ENCODE data around the gene NBAS. TPM values are rescaled to one million over a fixed set of nuclear protein-coding genes. Genes with fewer than 3 reads are reported as not detected.

The NBAS gene
- total RNA-seq, 2 experiments from 2014 or later: 24.4 to 28.8 TPM

DNA sequence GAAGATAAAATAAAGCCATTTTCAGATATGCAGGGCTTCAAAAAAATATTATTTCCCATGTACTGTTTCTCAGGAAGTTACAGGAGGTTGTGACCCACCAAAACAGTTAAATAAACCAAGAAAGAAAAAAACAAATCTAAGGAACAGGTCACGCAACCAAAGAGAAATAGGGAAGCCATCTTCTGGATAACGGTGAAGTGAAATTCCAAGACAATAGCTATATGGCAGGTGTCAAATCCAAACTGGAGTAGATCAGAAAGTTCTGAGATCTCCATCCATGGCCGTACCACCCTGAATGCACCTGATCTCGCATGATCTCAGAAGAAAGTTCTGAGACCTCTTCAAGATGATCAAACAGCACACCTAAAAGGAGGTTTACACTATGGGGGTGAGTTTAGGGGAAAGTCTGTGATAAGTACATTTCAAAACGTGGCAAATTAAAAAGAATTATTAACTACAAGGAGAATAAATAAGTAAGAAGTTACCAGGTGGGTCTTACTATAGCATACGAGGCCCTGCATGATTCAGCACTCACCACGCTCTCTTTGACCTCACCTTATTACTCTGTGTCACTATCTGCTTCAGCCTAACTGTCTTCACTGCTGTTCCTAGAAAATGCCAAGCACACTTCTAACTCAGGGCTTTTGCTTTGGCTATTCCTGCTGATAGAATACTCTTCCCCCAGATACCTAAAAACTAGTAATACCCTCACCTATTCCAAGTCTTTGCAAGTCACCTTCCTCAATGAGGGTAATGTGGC, 29.9 kb downstream of the NBAS start:
- intact Hi-C loops (cut with micrococcal nuclease; ENCODE audit: unreplicated experiment): no loop called here
- Histone ChIP-seq H3K79me2 (ENCODE audit: insufficient read depth, low read depth, low read length) (no peaks in the 10 kb centered on the region), H3K4me2 (ENCODE audit: low read length) (no peak overlapping the region), H3K36me3 (ENCODE audit: insufficient read depth, low read length) (peaks cover 47% of the 10 kb centered on the region), H3K9me3 (ENCODE audit: low read length) (no peaks in the 10 kb centered on the region), H3K27ac (ENCODE audit: low read depth, low read length, poor library complexity, severe bottlenecking) (no peak overlapping the region), H3K9me2 (ENCODE audit: insufficient read depth, low read length) (no peaks in the 10 kb centered on the region), H3K4me3 (ENCODE audit: low read depth, low read length, poor library complexity, severe bottlenecking) (no peak overlapping the region), H3K4me1 (ENCODE audit: insufficient read depth, low read length, poor library complexity, severe bottlenecking) (no peaks in the 10 kb centered on the region), H4K20me1 (ENCODE audit: insufficient read depth, low read length) (no peaks in the 10 kb centered on the region), H2AFZ (ENCODE audit: low read length) (no peak overlapping the region)
- no peak for TF ChIP-seq EZH2phosphoT487 (IDR thresholded peaks at IDR 0.05; ENCODE audit: borderline replicate concordance, low read depth, low read length)
- TF ChIP-seq, protein P1, sequence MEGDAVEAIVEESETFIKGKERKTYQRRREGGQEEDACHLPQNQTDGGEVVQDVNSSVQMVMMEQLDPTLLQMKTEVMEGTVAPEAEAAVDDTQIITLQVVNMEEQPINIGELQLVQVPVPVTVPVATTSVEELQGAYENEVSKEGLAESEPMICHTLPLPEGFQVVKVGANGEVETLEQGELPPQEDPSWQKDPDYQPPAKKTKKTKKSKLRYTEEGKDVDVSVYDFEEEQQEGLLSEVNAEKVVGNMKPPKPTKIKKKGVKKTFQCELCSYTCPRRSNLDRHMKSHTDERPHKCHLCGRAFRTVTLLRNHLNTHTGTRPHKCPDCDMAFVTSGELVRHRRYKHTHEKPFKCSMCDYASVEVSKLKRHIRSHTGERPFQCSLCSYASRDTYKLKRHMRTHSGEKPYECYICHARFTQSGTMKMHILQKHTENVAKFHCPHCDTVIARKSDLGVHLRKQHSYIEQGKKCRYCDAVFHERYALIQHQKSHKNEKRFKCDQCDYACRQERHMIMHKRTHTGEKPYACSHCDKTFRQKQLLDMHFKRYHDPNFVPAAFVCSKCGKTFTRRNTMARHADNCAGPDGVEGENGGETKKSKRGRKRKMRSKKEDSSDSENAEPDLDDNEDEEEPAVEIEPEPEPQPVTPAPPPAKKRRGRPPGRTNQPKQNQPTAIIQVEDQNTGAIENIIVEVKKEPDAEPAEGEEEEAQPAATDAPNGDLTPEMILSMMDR (conservative IDR thresholded peaks at IDR 0.05; ENCODE audit: low read length): no peak
- no TSS peak for BruUV-seq (replicated peaks)
- DNase-seq (ENCODE audit: low spot score): no peak
- POLR2A ChIA-PET: interaction anchor here (0.7 kb wide), 1 partner anchor 85 kb away, joined by 3 read pairs; no protein-coding TSS in a partner anchor
- CTCF ChIA-PET (ENCODE audit: unreplicated experiment): no interaction called here

DNA sequence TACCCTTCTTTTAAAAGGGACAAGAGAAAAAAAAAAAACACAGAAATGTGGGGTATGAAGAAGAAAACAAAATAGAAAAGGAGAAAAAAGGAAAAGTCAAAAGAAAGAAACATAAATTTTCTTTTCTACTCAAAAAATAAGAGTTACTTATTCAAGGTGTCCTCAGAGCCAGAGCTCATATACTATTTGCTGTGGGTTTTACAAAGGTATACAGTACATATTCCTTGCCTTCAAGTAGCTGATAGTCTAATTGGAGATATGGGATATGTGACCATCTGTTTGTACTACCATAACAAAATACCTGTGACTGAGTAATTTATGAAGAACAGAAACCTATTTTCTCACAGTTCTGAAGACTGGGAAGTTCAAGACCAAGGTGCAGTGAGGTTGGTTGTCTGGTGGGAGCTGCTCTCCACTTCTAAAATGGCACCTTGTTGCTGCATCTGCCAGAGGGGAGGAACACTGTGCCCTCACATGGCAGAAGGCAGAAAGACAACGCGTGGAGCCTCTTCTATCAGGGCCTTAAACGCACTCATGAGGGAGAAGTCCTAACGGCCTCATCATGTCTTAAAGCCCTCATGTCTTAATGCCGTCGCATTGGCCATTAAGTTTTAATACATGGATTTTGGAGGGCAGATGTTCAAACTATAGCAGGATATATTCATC, 33.9 kb downstream of the NBAS start:
- CTCF ChIA-PET (ENCODE audit: unreplicated experiment): no interaction called here
- peaks cover 45% of the 10 kb centered on the region for H3K36me3 ChIP-seq (ENCODE audit: insufficient read depth, low read length)
- no peak overlapping the region for H3K4me2 ChIP-seq (ENCODE audit: low read length)
- no TSS peak for BruUV-seq (replicated peaks)
- no peak for TF ChIP-seq EZH2phosphoT487 (IDR thresholded peaks at IDR 0.05; ENCODE audit: borderline replicate concordance, low read depth, low read length)
- TF ChIP-seq, protein P1 (conservative IDR thresholded peaks at IDR 0.05; ENCODE audit: low read length): peak; percentile 31
- POLR2A ChIA-PET: no interaction called here
- H3K4me3 ChIP-seq (ENCODE audit: low read depth, low read length, poor library complexity, severe bottlenecking): no peak overlapping the region
- H3K4me1 ChIP-seq (ENCODE audit: insufficient read depth, low read length, poor library complexity, severe bottlenecking): no peaks in the 10 kb centered on the region
- no peaks in the 10 kb centered on the region for H3K9me3 ChIP-seq (ENCODE audit: low read length)
- H3K79me2 ChIP-seq (ENCODE audit: insufficient read depth, low read depth, low read length): no peaks in the 10 kb centered on the region
- H2AFZ ChIP-seq (ENCODE audit: low read length): no peak overlapping the region
- H3K27ac ChIP-seq (ENCODE audit: low read depth, low read length, poor library complexity, severe bottlenecking): no peak overlapping the region
- H4K20me1 ChIP-seq (ENCODE audit: insufficient read depth, low read length): no peaks in the 10 kb centered on the region
- intact Hi-C loops (cut with micrococcal nuclease; ENCODE audit: unreplicated experiment): no loop called here
- no peak for DNase-seq (ENCODE audit: low spot score)
- H3K9me2 ChIP-seq (ENCODE audit: insufficient read depth, low read length): no peaks in the 10 kb centered on the region

Data from OCI-LY7 (cell line).